OCI-LY3 (cell line): ENCODE results near the gene BATF2.
A peak's percentile ranks its signal among the peaks of the same experiment; 100 is the strongest.
"Not testable (repeated sequence)": the region's sequence is repeated elsewhere in the genome, so short reads cannot be mapped to it uniquely, and the experiment has no call there.

Experiments
- H2AFZ ChIP-seq: fragments of 200-600, 300-600 bp; shearing (Covaris generic); 2 replicates; pipeline ENCODE4 v1.6.0; 2014; ENCODE audit warnings: antibody characterized with exemption, low read depth, low read length
- H3K27ac ChIP-seq: fragments of 200-600, 300-600 bp; sonication (generic); 2 replicates; pipeline ENCODE4 v1.5.1; 2014; ENCODE audit warnings: mild to moderate bottlenecking, low read length, moderate library complexity, mixed read lengths
- H3K27me3 ChIP-seq: fragments of 200-600, 300-600 bp; sonication (generic); 2 replicates; pipeline ENCODE4 v1.6.1; 2014; ENCODE audit warnings: low read depth, low read length, mixed read lengths
- H3K36me3 ChIP-seq: fragments of 200-600, 300-600 bp; sonication (generic); replicated peaks from 2 replicates; pipeline ENCODE3; 2014; ENCODE audit warnings: low read depth, low read length, mixed read lengths
- H3K4me1 ChIP-seq: fragments of 300-600, 200-600 bp; sonication (generic); 2 replicates; pipeline ENCODE4 v1.6.1; 2014; ENCODE audit warnings: low read length, mixed read lengths
- H3K4me2 ChIP-seq: fragments of 200-600, 300-600 bp; sonication (generic); 2 replicates; pipeline ENCODE4 v1.6.1; 2014; ENCODE audit warnings: low read length, mixed read lengths
- H3K4me3 ChIP-seq: fragments of 300-600, 200-600 bp; sonication (generic); 2 replicates; pipeline ENCODE4 v1.5.1; 2014; ENCODE audit warnings: antibody characterized with exemption, mild to moderate bottlenecking, low read length, moderate library complexity
- H3K79me2 ChIP-seq: fragments of 300-600, 200-600 bp; shearing (Covaris generic); 2 replicates; pipeline ENCODE4 v1.6.1; 2014; ENCODE audit warnings: mild to moderate bottlenecking, low read length, mixed read lengths
- H3K9ac ChIP-seq: fragments of 300-600, 200-600 bp; shearing (Covaris generic); 2 replicates; pipeline ENCODE4 v1.6.0; 2014; ENCODE audit warnings: mild to moderate bottlenecking, low read length, moderate library complexity
- H3K9me3 ChIP-seq: fragments of 200-600, 300-600 bp; shearing (Covaris generic); 2 replicates; pipeline ENCODE4 v1.6.1; 2014; ENCODE audit warnings: low read length, mixed read lengths; ENCODE audit not compliant: insufficient read depth
- H4K20me1 ChIP-seq: fragments of 200-600, 300-600 bp; sonication (generic); 2 replicates; pipeline ENCODE4 v1.6.1; 2016; ENCODE audit warnings: low read length, mixed read lengths; ENCODE audit not compliant: insufficient read depth
- EZH2phosphoT487 ChIP-seq: fragments of 200-600 bp; shearing (Covaris generic); IDR thresholded peaks from 2 replicates; pipeline ENCODE4 v1.6.1; 2018; ENCODE audit warnings: antibody characterized with exemption, mixed run types, low read depth
- TF ChIP-seq, protein P1 (sequence below): fragments of 200-600, 300-600 bp; sonication (generic); IDR thresholded peaks from 2 replicates; pipeline ENCODE4 v1.5.1; 2014; ENCODE audit warnings: antibody characterized with exemption, low read length, low read depth

BATF2 gene

DNA sequence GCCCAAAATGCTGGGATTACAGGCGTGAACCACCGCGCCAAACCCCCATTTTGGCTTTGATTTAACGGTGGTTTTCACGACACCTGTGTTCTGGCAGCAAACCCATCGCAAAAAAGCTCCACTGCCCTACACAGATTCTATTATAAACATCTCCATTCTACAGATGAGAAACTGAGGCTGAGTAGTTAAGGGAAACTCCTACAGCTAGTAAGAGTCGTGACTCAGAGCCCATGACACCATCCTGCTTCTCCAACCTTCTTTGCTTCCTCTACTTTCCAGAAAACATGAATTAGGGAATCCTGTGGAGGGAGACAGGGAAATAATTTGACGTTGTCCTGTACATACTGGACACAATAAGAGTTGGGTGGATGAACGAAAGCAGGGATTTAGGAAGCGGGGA, 30.0 kb upstream of the BATF2 start:
- Histone ChIP-seq H3K36me3 (peaks cover 6% of the 10 kb centered on the region), H4K20me1 (no peaks in the 10 kb centered on the region), H3K27me3 (no peaks in the 10 kb centered on the region), H3K27ac (no peak overlapping the region), H3K4me3 (peak overlapping the region; percentile 77), H3K9ac (peak overlapping the region; percentile 68), H2AFZ (peak overlapping the region; percentile 95), H3K4me2 (peak overlapping the region; percentile 69), H3K79me2 (no peaks in the 10 kb centered on the region), H3K9me3 (no peaks in the 10 kb centered on the region), H3K4me1 (peaks cover 13% of the 10 kb centered on the region)
- TF ChIP-seq, protein P1, sequence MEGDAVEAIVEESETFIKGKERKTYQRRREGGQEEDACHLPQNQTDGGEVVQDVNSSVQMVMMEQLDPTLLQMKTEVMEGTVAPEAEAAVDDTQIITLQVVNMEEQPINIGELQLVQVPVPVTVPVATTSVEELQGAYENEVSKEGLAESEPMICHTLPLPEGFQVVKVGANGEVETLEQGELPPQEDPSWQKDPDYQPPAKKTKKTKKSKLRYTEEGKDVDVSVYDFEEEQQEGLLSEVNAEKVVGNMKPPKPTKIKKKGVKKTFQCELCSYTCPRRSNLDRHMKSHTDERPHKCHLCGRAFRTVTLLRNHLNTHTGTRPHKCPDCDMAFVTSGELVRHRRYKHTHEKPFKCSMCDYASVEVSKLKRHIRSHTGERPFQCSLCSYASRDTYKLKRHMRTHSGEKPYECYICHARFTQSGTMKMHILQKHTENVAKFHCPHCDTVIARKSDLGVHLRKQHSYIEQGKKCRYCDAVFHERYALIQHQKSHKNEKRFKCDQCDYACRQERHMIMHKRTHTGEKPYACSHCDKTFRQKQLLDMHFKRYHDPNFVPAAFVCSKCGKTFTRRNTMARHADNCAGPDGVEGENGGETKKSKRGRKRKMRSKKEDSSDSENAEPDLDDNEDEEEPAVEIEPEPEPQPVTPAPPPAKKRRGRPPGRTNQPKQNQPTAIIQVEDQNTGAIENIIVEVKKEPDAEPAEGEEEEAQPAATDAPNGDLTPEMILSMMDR, result no peak
- no peak for TF ChIP-seq EZH2phosphoT487

DNA sequence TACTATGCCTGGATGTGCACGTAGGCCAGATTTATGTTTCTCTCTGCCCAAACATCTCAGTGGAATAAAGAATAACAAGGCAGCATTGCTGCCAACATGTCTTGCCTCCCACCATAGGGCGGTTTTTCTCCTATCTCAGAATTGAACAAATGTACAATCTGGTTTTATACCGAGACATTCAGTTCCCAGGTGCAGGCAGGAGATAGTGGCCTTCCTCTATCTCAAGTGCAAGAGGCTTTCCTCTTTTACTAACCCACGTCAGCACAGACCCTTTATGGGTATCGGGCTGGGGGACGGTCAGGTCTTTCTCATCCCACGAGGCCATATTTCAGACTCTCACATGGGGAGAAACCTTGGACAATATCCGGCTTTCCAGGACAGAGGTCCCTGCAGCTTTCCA, 26.7 kb upstream of the BATF2 start:
- H3K27ac ChIP-seq, H2AFZ ChIP-seq, H3K27me3 ChIP-seq, H3K4me3 ChIP-seq, H3K79me2 ChIP-seq, H4K20me1 ChIP-seq, H3K4me2 ChIP-seq, H3K9me3 ChIP-seq, H3K9ac ChIP-seq: not testable (repeated sequence)
- peaks cover 18% of the 10 kb centered on the region for H3K36me3 ChIP-seq
- H3K4me1 ChIP-seq, result peaks cover 13% of the 10 kb centered on the region

DNA sequence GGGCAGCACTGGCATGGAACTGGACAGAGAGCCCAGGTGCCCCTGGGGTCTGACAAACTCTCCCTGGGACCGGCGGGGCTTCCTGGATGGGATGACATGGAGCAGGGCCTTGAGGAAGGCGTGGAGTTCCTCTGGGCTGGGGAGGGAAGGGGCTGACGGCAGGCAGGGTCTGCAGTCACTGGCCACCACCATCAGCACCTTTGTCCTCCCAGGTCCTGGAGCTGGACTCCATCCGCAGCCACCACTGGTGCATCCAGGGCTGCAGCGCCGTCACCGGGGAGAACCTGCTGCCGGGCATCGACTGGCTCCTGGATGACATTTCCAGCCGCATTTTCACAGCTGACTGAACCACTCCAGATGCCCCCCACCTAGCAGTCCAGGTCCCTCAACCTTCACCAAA, 24.7 kb upstream of the BATF2 start:
- H2AFZ ChIP-seq, result no peak overlapping the region
- no peak overlapping the region for H3K4me2 ChIP-seq
- H4K20me1 ChIP-seq, result no peaks in the 10 kb centered on the region
- no peak overlapping the region for H3K9ac ChIP-seq
- no peaks in the 10 kb centered on the region for H3K9me3 ChIP-seq
- peaks cover 9% of the 10 kb centered on the region for H3K79me2 ChIP-seq
- no peak for TF ChIP-seq EZH2phosphoT487
- TF ChIP-seq, protein P1, result no peak
- no peak overlapping the region for H3K4me3 ChIP-seq
- H3K36me3 ChIP-seq, result peaks cover 36% of the 10 kb centered on the region
- H3K4me1 ChIP-seq, result no peaks in the 10 kb centered on the region
- H3K27me3 ChIP-seq, result no peaks in the 10 kb centered on the region
- no peak overlapping the region for H3K27ac ChIP-seq

DNA sequence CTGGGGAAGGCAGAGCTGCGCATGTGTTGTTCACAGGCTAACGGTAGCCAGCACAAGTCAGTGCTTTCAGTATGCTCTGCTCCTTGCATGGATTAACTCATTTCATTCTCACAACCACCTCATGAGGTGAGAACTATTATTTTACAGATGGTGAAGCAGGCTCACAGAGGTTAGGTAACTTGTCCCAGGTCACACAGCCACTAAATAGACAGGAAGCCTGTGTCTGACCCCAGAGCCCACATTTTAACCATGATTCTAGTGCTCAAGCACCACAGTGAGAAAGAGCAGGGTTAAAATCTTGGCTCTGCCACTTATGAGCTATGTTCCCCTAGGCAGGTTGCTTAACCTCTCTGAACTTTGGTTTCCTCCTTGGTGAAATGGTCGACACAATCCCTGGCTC, 24.2 kb upstream of the BATF2 start:
- H3K4me3 ChIP-seq, result no peak overlapping the region

More for the DNA sequence above, 24.2 kb upstream of the BATF2 start:
- Histone ChIP-seq H3K4me2 (no peak overlapping the region), H3K79me2 (peaks cover 14% of the 10 kb centered on the region), H2AFZ (no peak overlapping the region), H3K36me3 (peaks cover 40% of the 10 kb centered on the region), H3K9me3 (no peaks in the 10 kb centered on the region), H3K27ac (no peak overlapping the region), H3K9ac (no peak overlapping the region), H4K20me1 (no peaks in the 10 kb centered on the region), H3K4me1 (no peaks in the 10 kb centered on the region), H3K27me3 (no peaks in the 10 kb centered on the region)
- no peak for TF ChIP-seq EZH2phosphoT487
- TF ChIP-seq, protein P1, result no peak
